H1 (cell line): Measurements from ENCODE around the gene TMBIM4. TPM values are rescaled to one million over a fixed set of nuclear protein-coding genes. Genes with fewer than 3 reads are reported as not detected.

Experiments used
- CTCF ChIA-PET: fragments of 300-600 bp; sonication (Branson Sonifier 250); formaldehyde crosslinking; loops from one replicate; lab custom pipeline; 2021; ENCODE audit not compliant: partially characterized antibody; lab: Charles Lee
- POLR2A ChIA-PET: fragments of 300-600 bp; sonication (Branson Sonifier 250); formaldehyde crosslinking; loops from one replicate; lab custom pipeline; 2021; ENCODE audit warnings: inconsistent platforms; ENCODE audit not compliant: partially characterized antibody; lab: Charles Lee
- DNase-seq, 2 experiments: peaks; one replicate each; pipeline versions ENCODE4 v3.0.0 to v3.0.0-alpha.2; 2010 to 2022; ENCODE audit warnings: low spot score in 2 of 2, low read depth in 1 of 2, mixed read lengths in 1 of 2
- FAIRE-seq: peaks from 2 replicates; lab custom pipeline; 2011; peaks lifted over from hg19 to GRCh38; lab: Jason Lieb, UNC
- H2AFZ ChIP-seq: 2 replicates; pipeline ENCODE4 v1.8.1; 2012; ENCODE audit warnings: low read length, inconsistent platforms
- H2AK5ac ChIP-seq: 2 replicates; pipeline ENCODE4 v1.6.1; 2013; ENCODE audit warnings: low read depth, low read length
- H2BK120ac ChIP-seq: replicated peaks from 2 replicates; pipeline ENCODE3; 2013; ENCODE audit warnings: low read depth, low read length, inconsistent platforms
- H2BK12ac ChIP-seq: 2 replicates; pipeline ENCODE4 v1.6.1; 2013; ENCODE audit warnings: low read depth, low read length
- H2BK15ac ChIP-seq: 2 replicates; pipeline ENCODE4 v1.6.1; 2013; ENCODE audit warnings: low read length
- H2BK20ac ChIP-seq: 2 replicates; pipeline ENCODE4 v1.6.1; 2013; ENCODE audit warnings: low read length
- H2BK5ac ChIP-seq: 2 replicates; pipeline ENCODE4 v1.6.1; 2013; ENCODE audit warnings: low read depth, low read length
- H3K14ac ChIP-seq: 2 replicates; pipeline ENCODE4 v1.6.1; 2013; ENCODE audit warnings: inconsistent platforms; ENCODE audit not compliant: insufficient read length
- H3K18ac ChIP-seq: 2 replicates; pipeline ENCODE4 v1.6.1; 2013; ENCODE audit warnings: low read length; ENCODE audit errors: extremely low read depth
- H3K23ac ChIP-seq: 2 replicates; pipeline ENCODE4 v1.6.1; 2013; ENCODE audit warnings: inconsistent platforms; ENCODE audit not compliant: insufficient read length
- H3K23me2 ChIP-seq: 2 replicates; pipeline ENCODE4 v1.6.1; 2013; ENCODE audit warnings: low read depth, low read length
- H3K27ac ChIP-seq: 2 replicates; pipeline ENCODE4 v1.6.1; 2011; ENCODE audit warnings: low read depth, low read length, inconsistent platforms
- H3K27me3 ChIP-seq, 4 experiments: replicated peaks in 1 of 4; 1 replicate in 1 of 4; 2 replicates in 3 of 4; pipeline versions ENCODE4 v1.6.1 to v1.8.1; 2011 to 2013; ENCODE audit warnings: low read length in 3 of 4, mild to moderate bottlenecking in 3 of 4, inconsistent platforms in 2 of 4, mixed read lengths in 2 of 4, moderate library complexity in 1 of 4; ENCODE audit not compliant: control insufficient read depth in 3 of 4, insufficient read depth in 3 of 4; ENCODE audit errors: extremely low read depth in 1 of 4
- H3K36me3 ChIP-seq, 4 experiments: 2 replicates each; pipeline versions ENCODE4 v1.6.1 to v1.8.1; 2011 to 2013; ENCODE audit warnings: mild to moderate bottlenecking in 4 of 4, low read length in 3 of 4, moderate library complexity in 2 of 4, control low read depth in 1 of 4, inconsistent platforms in 1 of 4; ENCODE audit not compliant: insufficient read depth in 4 of 4, control insufficient read depth in 2 of 4
- H3K4ac ChIP-seq: replicated peaks from 2 replicates; pipeline ENCODE3; 2013; ENCODE audit warnings: low read length, low read depth, mixed read lengths, inconsistent platforms; ENCODE audit not compliant: insufficient read length
- H3K4me1 ChIP-seq, 4 experiments: replicated peaks in 1 of 4; 1 replicate in 1 of 4; 2 replicates in 3 of 4; pipeline versions ENCODE4 v1.6.1 to v1.8.1; 2011 to 2013; ENCODE audit warnings: low read length in 3 of 4, inconsistent platforms in 2 of 4, mixed read lengths in 1 of 4; ENCODE audit not compliant: insufficient read depth in 4 of 4, control insufficient read depth in 3 of 4
- H3K4me2 ChIP-seq, 2 experiments: 2 replicates each; pipeline versions ENCODE4 v1.6.1 to v1.8.1; 2011 to 2013; ENCODE audit warnings: low read depth in 2 of 2, low read length in 2 of 2, control low read depth in 1 of 2, inconsistent platforms in 1 of 2, mild to moderate bottlenecking in 1 of 2; ENCODE audit not compliant: insufficient read depth in 1 of 2
- H3K4me3 ChIP-seq, 4 experiments: fragments of 200-600, 300-600 bp in 1 of 4; sonication (generic), shearing (Covaris generic), sonication (Bioruptor Twin) in 1 of 4; 2 replicates each; pipeline versions ENCODE4 v1.5.1 to v1.8.1; 2011 to 2016; ENCODE audit warnings: low read length in 4 of 4, low read depth in 3 of 4, control low read depth in 2 of 4, inconsistent platforms in 2 of 4, mild to moderate bottlenecking in 2 of 4, mixed read lengths in 1 of 4, moderate library complexity in 1 of 4; ENCODE audit not compliant: insufficient read depth in 2 of 4; ENCODE audit errors: extremely low read depth in 1 of 4
- H3K56ac ChIP-seq: replicated peaks from 2 replicates; pipeline ENCODE3; 2013; ENCODE audit warnings: low read depth, mild to moderate bottlenecking, mixed read lengths, low read length, inconsistent platforms; ENCODE audit not compliant: insufficient read length
- H3K79me1 ChIP-seq: 2 replicates; pipeline ENCODE4 v1.6.1; 2013; ENCODE audit warnings: low read depth, low read length, control low read depth
- H3K79me2 ChIP-seq, 2 experiments: 2 replicates each; pipeline versions ENCODE4 v1.6.1 to v1.8.1; 2012 to 2013; ENCODE audit warnings: low read length in 2 of 2, mild to moderate bottlenecking in 2 of 2, inconsistent platforms in 1 of 2; ENCODE audit not compliant: insufficient read depth in 2 of 2, control insufficient read depth in 1 of 2
- H3K9ac ChIP-seq, 4 experiments: replicated peaks in 1 of 4; 1 replicate in 1 of 4; 2 replicates in 3 of 4; pipeline versions ENCODE4 v1.6.1 to v1.8.1; 2011 to 2013; ENCODE audit warnings: low read depth in 3 of 4, low read length in 3 of 4, control low read depth in 2 of 4, mild to moderate bottlenecking in 2 of 4, moderate library complexity in 2 of 4, inconsistent platforms in 1 of 4; ENCODE audit errors: extremely low read depth in 1 of 4
- H3K9me3 ChIP-seq, 2 experiments: 2 replicates each; pipeline versions ENCODE4 v1.6.1 to v1.8.1; 2012 to 2013; ENCODE audit warnings: mild to moderate bottlenecking in 2 of 2, moderate library complexity in 2 of 2, control low read depth in 1 of 2, inconsistent platforms in 1 of 2, low read depth in 1 of 2, low read length in 1 of 2, mixed read lengths in 1 of 2; ENCODE audit not compliant: insufficient read depth in 2 of 2
- H4K20me1 ChIP-seq, 2 experiments: replicated peaks in 1 of 2; 2 replicates each; pipeline versions ENCODE3 to v1.8.1; 2011 to 2013; ENCODE audit warnings: inconsistent platforms in 2 of 2, low read length in 2 of 2, mild to moderate bottlenecking in 1 of 2; ENCODE audit not compliant: insufficient read depth in 2 of 2, control insufficient read depth in 1 of 2
- H4K5ac ChIP-seq: 2 replicates; pipeline ENCODE4 v1.6.1; 2013; ENCODE audit warnings: low read length, low read depth, mixed read lengths, inconsistent platforms; ENCODE audit not compliant: insufficient read length
- H4K8ac ChIP-seq: 2 replicates; pipeline ENCODE4 v1.8.0; 2013; ENCODE audit warnings: mild to moderate bottlenecking, moderate library complexity, low read length, inconsistent platforms; ENCODE audit not compliant: insufficient read depth; ENCODE audit errors: extremely low read depth
- H4K91ac ChIP-seq: replicated peaks from 2 replicates; pipeline ENCODE3; 2013; ENCODE audit warnings: low read length, mixed read lengths, inconsistent platforms; ENCODE audit not compliant: insufficient read length
- CHD2 ChIP-seq: IDR thresholded peaks from 2 replicates; pipeline ENCODE4 v1.6.1; 2012; ENCODE audit warnings: low read length, improper control_type of control experiment
- EP300 ChIP-seq, 2 experiments: IDR thresholded peaks; 1 replicate in 1 of 2; 2 replicates in 1 of 2; pipeline ENCODE4 v1.6.1; 2011 to 2012; ENCODE audit warnings: low read depth in 2 of 2, low read length in 2 of 2, mild to moderate bottlenecking in 2 of 2, borderline replicate concordance in 1 of 2, inconsistent platforms in 1 of 2, moderate library complexity in 1 of 2
- EZH2 ChIP-seq: fragments of 200-600 bp; sonication (generic); IDR thresholded peaks from 2 replicates; pipeline ENCODE4 v1.7.1; 2012; ENCODE audit warnings: low read depth, mild to moderate bottlenecking, moderate library complexity, low read length, inconsistent platforms; ENCODE audit not compliant: severe bottlenecking
- MAFK ChIP-seq: IDR thresholded peaks from 2 replicates; pipeline ENCODE4 v1.6.1; 2012; ENCODE audit warnings: low read depth, mild to moderate bottlenecking, improper control_type of control experiment, low read length
- RAD21 ChIP-seq, 2 experiments: IDR thresholded peaks in 1 of 2; conservative IDR thresholded peaks in 1 of 2; 2 replicates each; pipeline ENCODE4 v1.6.1; 2011; ENCODE audit warnings: low read depth in 2 of 2, low read length in 2 of 2, improper control_type of control experiment in 1 of 2, inconsistent platforms in 1 of 2, mild to moderate bottlenecking in 1 of 2, moderate library complexity in 1 of 2
- WGBS, 2 experiments: shearing (Covaris generic) in 1 of 2; methylation state at CpG; one replicate each; pipeline versions ENCODE4 v1.1.6 to v1.1.7; 2013 to 2015; ENCODE audit warnings: low lambda C conversion rate in 2 of 2, mixed read lengths in 2 of 2, inconsistent platforms in 1 of 2, low coverage in 1 of 2, missing lambda C conversion rate in 1 of 2; ENCODE audit not compliant: insufficient replicate concordance in 2 of 2, insufficient coverage in 1 of 2, insufficient read length in 1 of 2; ENCODE audit errors: extremely low coverage in 1 of 2, missing lambda C conversion rate in 1 of 2; 5-methylcytosine and 5-hydroxymethylcytosine counted together
- long read RNA-seq, 2 experiments: library from RNA in 1 of 2; library from capped mRNA in 1 of 2; stranded (forward); transcript quantifications; one replicate each; pipeline ENCODE4 v2.0.0, GENCODE V29; 2021; ENCODE audit warnings: inconsistent platforms in 1 of 2
- polyA minus RNA-seq, 3 experiments: library from RNA; depleted of rRNA, polyadenylated mRNA; stranded (reverse); fragments of >200 nt; gene quantifications; 1 replicate in 2 of 3; 2 replicates in 1 of 3; pipeline ENCODE4 v1.2.3, GENCODE V29; 2011
- polyA plus RNA-seq, 7 experiments: library from polyadenylated mRNA; depleted of rRNA in 3 of 7; stranded (reverse) in 5 of 7; unstranded in 2 of 7; fragments of >200 nt in 5 of 7; fragments of 200-250 nt in 2 of 7; gene quantifications; 1 replicate in 5 of 7; 2 replicates in 1 of 7; 4 replicates in 1 of 7; pipeline versions ENCODE4 v1.2.1 to v1.2.3, GENCODE V29; 2011 to 2013; ENCODE audit warnings: missing spikeins in 2 of 7, mixed read lengths in 2 of 7
- total RNA-seq: library from RNA; stranded (reverse); fragmentation: NEBNext Ultra II Directional; extraction: Animal tissue kit (Norgen Biotek cat#: 25700); gene quantifications from 2 replicates; pipeline ENCODE4 v1.2.1, GENCODE V29; 2021

TMBIM4 gene, protein sequence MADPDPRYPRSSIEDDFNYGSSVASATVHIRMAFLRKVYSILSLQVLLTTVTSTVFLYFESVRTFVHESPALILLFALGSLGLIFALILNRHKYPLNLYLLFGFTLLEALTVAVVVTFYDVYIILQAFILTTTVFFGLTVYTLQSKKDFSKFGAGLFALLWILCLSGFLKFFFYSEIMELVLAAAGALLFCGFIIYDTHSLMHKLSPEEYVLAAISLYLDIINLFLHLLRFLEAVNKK
- 12.8 and 15.5 TPM in 2 replicates for total RNA-seq
- polyA plus RNA-seq (2011; rRNA removed): 42.6 and 46.6 TPM in 2 replicates
- 22.0 TPM for polyA plus RNA-seq (2011; cell fraction: cytosol; rRNA removed)
- 6.1 TPM for polyA plus RNA-seq (2011; cell fraction: nucleus; rRNA removed)
- polyA plus RNA-seq (2012, experiment 1 of 2): 9.0 to 14.5 TPM (median 11.4 TPM) in 4 replicates
- 6.5 TPM for polyA plus RNA-seq (2012, experiment 2 of 2)
- 55.8 TPM for polyA plus RNA-seq (2013, experiment 1 of 2)
- 64.3 TPM for polyA plus RNA-seq (2013, experiment 2 of 2)
- 5.0 and 7.3 TPM in 2 replicates for polyA minus RNA-seq (2011; rRNA and poly(A)+ RNA removed)
- polyA minus RNA-seq (2011; cell fraction: cytosol; rRNA and poly(A)+ RNA removed): 7.6 TPM
- 6.5 TPM for polyA minus RNA-seq (2011; cell fraction: nucleus; rRNA and poly(A)+ RNA removed)
- long read RNA-seq, experiment 1, transcript TMBIM4-202 (7 exons, 2,952 nt): major isoform, 12 of 19 reads
- long read RNA-seq, experiment 1, partial matches to known transcripts: 1 of 19 reads
- long read RNA-seq, experiment 1, other reads (novel, unspliced or antisense): 6 of 19 reads
- long read RNA-seq, experiment 2, transcript TMBIM4-202 (7 exons, 2,952 nt): major isoform, 43 of 47 reads
- long read RNA-seq, experiment 2, partial matches to known transcripts: 0 of 47 reads
- long read RNA-seq, experiment 2, other reads (novel, unspliced or antisense): 4 of 47 reads

DNA sequence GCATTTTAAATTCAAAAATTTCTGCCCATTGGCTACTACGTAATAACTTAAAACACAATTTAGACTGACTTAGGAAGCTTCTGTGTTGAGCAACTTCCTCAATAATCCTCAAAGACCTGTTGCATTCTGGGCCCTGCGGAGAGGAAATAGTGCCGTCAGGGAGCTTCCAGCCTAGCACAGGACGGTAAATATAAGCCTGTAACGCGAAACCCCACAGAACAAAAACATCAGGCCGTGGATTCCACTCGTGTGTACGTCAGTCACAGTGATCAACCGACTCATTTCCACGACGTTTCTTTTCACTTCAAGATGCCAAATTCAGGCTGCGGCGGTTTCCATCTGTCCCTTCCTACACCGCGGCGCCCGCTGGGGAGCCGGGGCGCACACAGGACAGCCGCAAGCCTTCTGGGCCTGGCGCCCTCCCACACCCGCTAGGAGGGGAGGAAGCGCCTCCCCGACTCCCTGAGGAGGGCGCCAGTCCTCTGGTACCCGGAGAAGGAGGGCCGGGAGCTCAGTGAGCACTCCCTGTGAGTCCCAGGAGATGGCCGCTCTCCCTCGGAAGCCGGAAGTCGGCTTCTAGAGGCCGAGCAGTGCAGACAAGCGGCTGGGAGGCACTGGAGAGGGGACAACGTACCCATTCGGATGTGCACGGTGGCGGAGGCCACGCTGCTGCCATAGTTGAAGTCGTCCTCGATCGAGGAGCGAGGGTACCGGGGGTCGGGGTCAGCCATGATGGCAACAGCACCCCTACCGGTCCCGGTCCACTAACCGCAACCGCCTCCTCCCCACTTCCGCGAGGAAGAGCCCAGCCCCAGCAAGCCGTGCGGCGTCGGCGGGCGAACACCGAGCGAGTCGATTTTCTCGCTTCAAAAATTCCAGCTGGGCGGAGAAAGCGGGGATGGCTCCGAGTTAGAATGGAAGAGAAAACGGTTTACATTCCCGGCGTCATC lies at the start of gene TMBIM4:
TSS of gene TMBIM4 (minus strand) at position 776 of the 950 bp plus-strand sequence. CDS start at position 731, 45 bp downstream.
- WGBS, 2 experiments: 49% methylated on average over 63 of the region's 67 CpGs; no CpG with 5 or more reads in 1 of the 2 experiments
- FAIRE-seq: no peak
- H2BK5ac ChIP-seq: peak within 1 kb of the TSS; percentile 100
- no peak for TF ChIP-seq EZH2
- no peak for TF ChIP-seq EP300 (IDR thresholded peaks at IDR 0.05; ENCODE audit: borderline replicate concordance in 1 of 2, low read depth in 2 of 2, low read length in 2 of 2)
- TF ChIP-seq RAD21 (IDR thresholded peaks at IDR 0.05 in 1 of 2, conservative IDR thresholded peaks at IDR 0.05 in 1 of 2; ENCODE audit: low read depth in 2 of 2, low read length in 2 of 2): peak in 1 of 2 experiments; percentile 36; a peak in 3 of 4 replicates
- TF ChIP-seq MAFK: no peak
- no peak for TF ChIP-seq CHD2

More for the DNA sequence above, at the start of gene TMBIM4:
- CTCF ChIA-PET: interaction anchor here (0.6 to 2.1 kb wide), 20 partner anchors 10 to 207 kb away, joined by 3 to 9 read pairs (median 4); partner anchors contain the start of gene IRAK3
- H3K79me1 ChIP-seq: no peaks in the 10 kb centered on the region
- H2BK120ac ChIP-seq: peak within 1 kb of the TSS; percentile 95
- peaks cover 0 to 3% of the 10 kb centered on the region in 2 experiments; a peak in 1 of 4 replicates for H3K79me2 ChIP-seq
- peak within 1 kb of the TSS; percentile 99 for H2BK15ac ChIP-seq
- H2BK20ac ChIP-seq: peak within 1 kb of the TSS; percentile 32; the same call in 1 of the 2 replicates
- H3K4ac ChIP-seq: peak within 1 kb of the TSS; percentile 85
- peak; percentile 69 to 72 for DNase-seq
- no peak within 1 kb of the TSS for H3K14ac ChIP-seq
- H3K9ac ChIP-seq: peak within 1 kb of the TSS; percentile 69 to 80 (median 72); a peak in 6 of 7 replicates
- H3K9me3 ChIP-seq: peaks cover 0 to 7% of the 10 kb centered on the region in 2 experiments; a peak in 2 of 4 replicates
- H4K91ac ChIP-seq: peak within 1 kb of the TSS; percentile 100
- peak within 1 kb of the TSS; percentile 47 to 74 for H3K4me2 ChIP-seq
- H2AK5ac ChIP-seq: no peak within 1 kb of the TSS
- peak within 1 kb of the TSS; percentile 59 to 84 (median 63) for H3K4me3 ChIP-seq
- peaks cover 0 to 3% (median 0%) of the 10 kb centered on the region in 4 experiments; a peak in 1 of 8 replicates for H3K36me3 ChIP-seq
- peak within 1 kb of the TSS; percentile 98; the same call in 1 of the 2 replicates for H4K8ac ChIP-seq
- peak within 1 kb of the TSS; percentile 87 for H3K27ac ChIP-seq
- no peaks in the 10 kb centered on the region for H4K20me1 ChIP-seq
- H3K56ac ChIP-seq: peak within 1 kb of the TSS; percentile 92
- peak within 1 kb of the TSS; percentile 100 for H3K18ac ChIP-seq
- H3K4me1 ChIP-seq: no peaks in the 10 kb centered on the region; a peak in 1 of 7 replicates
- H3K27me3 ChIP-seq: no peaks in the 10 kb centered on the region
- no peak within 1 kb of the TSS for H3K23ac ChIP-seq
- peak within 1 kb of the TSS; percentile 100 for H4K5ac ChIP-seq
- H3K23me2 ChIP-seq: peaks cover 7% of the 10 kb centered on the region
- peak within 1 kb of the TSS; percentile 98 for H2BK12ac ChIP-seq
- POLR2A ChIA-PET: interaction anchor here (0.6 to 2.4 kb wide), 20 partner anchors 10 to 476 kb away, joined by 3 to 18 read pairs (median 4); partner anchors contain the start of genes HELB and LLPH
- peak within 1 kb of the TSS; percentile 84 for H2AFZ ChIP-seq
